HG03354 (cell line): ENCODE results near the gene NEK6.

Experiments used
- ATAC-seq: cut with Tn5 transposase; IDR thresholded peaks from one replicate; pipeline ENCODE4 v1.9.1; 2021; ENCODE audit warnings: mild to moderate bottlenecking; ENCODE audit not compliant: unreplicated experiment, poor library complexity, severe bottlenecking

Gene NEK6

GRCh38 chr9:124359855-124360678 is 102.3 kb downstream of the NEK6 start:
- ATAC-seq, result no peak

DNA sequence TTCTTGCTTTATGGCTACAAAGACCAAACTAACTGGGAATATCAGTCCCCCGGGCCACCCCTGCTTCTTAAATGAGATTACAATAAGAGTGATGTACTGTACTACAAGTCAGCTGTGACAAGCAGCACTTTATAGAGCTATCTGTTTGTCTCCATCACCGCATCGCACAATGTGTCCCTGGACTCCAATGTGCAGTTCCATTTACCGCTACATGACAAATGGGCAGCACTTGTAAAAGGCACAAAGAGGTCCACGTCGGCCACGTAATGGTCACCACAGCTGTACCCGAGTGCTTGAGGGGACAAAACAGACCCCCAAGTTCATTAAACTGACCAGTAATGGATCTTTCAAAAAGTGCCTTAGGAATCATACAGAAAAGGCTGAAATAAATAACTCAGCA is 103.4 kb downstream of the NEK6 start:
- no peak for ATAC-seq

DNA sequence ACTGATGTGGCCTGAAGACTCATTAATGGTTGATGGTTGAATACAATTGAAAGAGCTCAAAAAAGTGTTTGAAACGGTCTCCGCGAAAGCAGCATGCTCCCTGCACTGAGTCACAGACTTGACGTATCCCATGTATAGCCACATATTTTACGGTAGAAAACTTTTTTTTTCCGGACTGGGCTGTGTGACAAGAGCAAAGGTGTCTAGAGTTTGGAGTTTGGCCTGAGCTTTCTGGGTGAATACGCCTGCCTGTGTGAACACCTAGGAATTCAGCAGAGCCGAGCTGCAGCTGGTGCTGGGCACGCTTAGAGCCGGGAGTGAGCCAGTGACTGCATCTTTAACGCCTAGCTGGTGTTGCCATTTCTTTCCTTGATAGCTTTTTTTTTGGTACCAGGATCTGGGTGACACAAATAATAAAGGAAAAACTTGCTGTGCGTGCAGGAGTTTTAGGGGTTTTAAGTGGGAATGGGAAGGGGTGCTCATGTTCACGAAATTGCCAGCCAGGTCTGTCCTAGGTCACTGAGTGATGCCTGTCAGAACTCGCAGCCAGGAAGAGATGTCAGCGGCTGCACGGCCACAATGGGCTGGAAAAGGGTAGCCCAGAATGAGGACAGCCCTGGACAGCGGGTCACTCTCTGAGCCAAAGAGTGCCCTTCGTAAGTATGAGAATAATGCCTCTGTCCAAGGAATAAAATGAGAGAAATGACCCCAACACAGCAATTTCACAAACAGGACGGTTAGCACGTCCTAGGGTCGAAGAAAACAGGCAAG is 105.8 kb downstream of the NEK6 start:
- ATAC-seq, result no peak

DNA sequence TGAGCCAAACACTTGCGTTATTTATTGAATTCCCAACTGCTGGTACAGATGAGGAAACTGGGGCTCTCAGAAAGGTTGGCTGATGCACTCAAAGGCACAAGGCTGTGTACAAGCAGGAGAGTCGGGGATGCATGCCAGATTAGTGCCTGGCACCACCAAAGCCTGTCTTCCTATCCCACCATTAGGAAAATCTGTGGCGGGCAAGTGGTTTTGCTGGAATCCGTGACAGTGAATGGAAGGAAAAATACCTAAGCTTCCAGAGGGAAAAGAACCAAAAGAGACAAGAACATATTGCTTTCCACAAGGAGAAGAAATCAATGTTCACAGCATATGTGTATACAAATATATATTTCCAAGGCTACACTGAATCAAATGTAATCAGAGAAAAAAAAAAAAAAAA is 106.4 kb downstream of the NEK6 start:
- ATAC-seq, result no peak

GRCh38 chr9:124365036-124365435 is 107.3 kb downstream of the NEK6 start:
- ATAC-seq, result no peak

- no peak for ATAC-seq
These were observed 108.9 kb downstream of the NEK6 start for GRCh38 chr9:124366476-124367220.

DNA sequence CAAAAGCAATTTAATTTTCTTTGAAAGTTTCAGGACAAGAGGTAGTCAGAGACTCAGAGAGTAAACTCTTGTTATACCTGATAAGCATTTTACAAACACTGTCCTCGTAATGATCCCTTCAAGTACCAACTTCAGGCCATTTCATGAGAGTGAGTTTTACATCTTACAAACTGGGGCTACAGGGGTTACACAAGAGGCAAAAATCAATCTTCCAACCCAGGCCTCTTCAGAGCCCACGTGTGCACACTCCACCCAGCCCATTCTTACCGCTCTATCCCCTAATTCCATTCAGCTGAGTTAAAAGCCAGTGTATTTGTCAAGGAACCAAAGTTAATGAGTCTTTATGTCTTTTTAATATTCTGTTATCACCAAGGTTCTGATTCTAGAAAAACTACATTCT is 110.9 kb downstream of the NEK6 start:
- ATAC-seq, result no peak

GRCh38 chr9:124369231-124369797 is 111.6 kb downstream of the NEK6 start:
- no peak for ATAC-seq

DNA sequence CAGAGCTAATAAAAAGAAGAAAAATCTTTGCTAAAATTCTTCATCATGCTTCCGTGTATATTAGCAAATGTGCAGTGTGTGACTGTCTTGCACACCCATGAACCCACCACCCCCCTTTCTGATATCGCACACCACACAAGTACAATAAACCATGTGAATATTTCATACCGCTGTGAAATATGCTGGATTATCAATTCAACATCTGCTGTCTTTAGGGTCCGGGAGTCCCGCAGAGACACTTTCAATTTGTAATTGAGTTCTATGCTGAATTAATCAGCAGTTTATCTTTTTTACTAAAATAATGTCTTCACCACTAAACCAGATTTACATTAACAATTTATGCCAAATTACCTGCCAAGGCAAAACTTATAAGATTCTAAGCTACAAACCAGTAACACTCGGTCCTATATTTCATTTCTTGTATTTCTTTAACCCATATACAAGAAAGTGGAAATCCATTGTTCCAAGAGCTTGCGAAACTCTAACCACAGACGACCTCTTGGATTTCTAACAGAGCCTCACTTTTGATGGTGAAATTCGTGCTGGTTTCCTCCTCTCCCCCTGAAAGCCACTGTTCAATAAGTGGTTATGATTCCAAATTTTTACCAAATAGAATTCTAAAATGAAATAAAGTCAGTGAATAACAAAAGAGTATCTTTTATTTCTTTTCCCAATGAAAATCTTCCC is 113.3 kb downstream of the NEK6 start:
- ATAC-seq, result no peak

- no peak for ATAC-seq
These were observed 114.3 kb downstream of the NEK6 start for GRCh38 chr9:124372038-124372437.

DNA sequence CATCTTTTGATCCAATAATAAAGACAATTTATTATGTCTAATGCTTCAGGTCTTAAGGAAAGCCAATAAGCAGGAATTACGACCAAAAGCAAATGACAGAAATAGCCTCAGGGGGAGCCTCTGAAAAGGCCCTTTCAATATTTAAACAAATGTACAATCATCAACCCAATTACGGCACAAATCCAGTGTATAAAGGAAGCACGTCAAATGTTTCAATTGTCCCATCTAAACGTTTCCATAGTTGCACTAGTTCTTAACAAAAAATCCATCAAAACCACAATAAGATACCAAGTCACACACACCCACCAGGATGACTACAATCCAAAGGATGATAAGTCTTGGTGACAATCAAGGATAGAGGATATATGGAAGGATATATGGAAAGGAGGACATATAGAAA is 115.6 kb downstream of the NEK6 start:
- ATAC-seq, result no peak

DNA sequence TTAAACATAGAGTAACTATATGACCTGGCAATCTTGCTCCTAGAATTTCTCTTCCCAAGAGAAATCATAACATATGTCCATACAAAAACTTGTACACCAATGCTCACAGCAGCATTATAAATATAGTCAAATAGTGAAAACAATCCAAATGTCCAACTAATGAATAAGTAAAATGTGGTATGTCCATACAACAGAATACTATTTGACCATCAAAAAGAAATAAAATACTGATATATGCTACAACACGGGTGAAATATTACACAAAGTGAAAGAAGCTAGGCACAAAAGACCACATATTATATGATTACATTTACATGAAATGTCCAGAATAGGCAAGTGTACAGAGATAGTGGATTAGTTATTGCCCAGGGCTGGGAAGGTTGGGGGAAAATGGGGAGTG is 116.1 kb downstream of the NEK6 start:
- ATAC-seq, result no peak

DNA sequence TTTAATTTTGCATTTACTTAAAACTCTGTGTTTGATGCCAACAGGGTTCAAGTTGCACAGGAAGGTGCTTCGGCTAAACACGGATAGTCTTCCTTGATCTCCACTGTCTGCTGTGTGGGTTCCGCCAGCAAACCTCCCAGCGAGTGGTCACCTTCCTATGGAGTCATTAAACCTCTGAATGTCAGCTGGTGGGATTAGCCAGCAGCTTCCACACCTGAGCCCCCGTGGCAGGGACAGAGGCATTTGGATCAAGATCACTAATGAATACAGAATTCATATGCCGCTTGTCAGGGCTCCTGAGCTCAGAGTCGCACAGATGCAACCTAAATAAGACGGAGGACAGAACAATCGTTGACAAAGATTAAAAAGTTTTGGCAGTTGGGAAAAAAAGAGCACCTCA is 118.0 kb downstream of the NEK6 start:
- ATAC-seq, result no peak

DNA sequence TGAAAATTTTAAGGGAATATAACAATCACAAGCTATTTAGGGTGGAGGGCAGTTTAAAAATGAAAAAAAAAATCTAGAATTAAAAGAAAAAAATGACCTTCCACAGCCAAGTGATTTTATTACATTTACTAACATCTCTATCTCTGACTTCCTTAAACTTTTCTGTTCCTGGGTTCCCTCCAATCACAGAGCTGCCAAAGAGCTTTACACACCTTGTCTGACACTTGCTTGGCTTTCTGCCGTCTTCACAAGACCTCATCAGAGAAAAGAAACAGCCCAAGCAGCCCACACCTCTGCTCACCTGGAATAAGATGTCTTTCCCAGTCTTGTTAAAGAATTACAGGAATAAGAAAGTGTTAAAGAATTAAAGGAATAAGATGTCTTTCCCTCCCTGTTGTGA is 118.6 kb downstream of the NEK6 start:
- no peak for ATAC-seq

DNA sequence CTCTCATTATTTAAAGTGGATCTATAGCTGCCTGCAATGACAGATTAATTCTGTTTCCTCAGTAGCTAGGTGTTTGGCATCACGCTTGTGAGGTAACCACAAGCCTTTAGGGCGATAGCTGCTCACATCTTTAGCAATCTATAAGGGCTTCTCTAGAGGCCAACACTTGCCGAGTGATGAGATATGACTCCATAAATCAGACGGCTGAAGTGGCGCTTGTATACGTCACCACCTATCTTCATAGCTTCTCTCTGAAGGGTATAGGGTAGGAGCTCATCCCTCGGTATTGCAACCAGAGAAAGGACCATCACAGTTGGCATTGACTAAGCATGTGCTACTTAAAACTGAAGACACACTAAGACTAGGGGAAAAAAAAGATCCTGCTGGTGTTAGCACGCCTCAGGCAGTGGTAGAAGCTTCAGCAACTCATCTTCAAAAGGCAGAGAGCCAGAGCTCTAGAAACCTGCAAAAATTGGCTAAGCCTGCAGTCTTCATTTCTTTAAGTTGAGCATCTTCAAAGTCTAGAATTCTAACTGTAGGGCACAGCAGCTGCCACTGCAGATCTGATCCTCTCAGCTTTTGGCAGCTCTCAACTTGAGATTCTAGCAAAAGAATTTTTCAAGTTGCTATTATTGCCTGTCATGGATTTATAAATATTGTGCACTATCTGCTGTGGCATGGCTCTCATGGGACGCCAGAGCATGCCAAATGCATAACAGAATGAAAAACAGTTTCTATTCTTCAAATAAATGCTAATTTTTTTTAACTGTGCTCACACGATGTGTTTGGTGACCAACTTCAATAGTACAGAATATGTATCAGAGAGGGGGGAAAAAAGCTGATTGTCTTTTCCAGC is 120.0 kb downstream of the NEK6 start:
- no peak for ATAC-seq

- ATAC-seq, result no peak
These were observed 123.6 kb downstream of the NEK6 start for GRCh38 chr9:124381170-124381945.

- no peak for ATAC-seq
These were observed 126.5 kb downstream of the NEK6 start for GRCh38 chr9:124384210-124384609.

- ATAC-seq, result no peak
These were observed 127.1 kb downstream of the NEK6 start for GRCh38 chr9:124384846-124385245.
